Sigmoid colon (tissue), 7 donors: ENCODE measurements around the gene IMMT. TPM values are rescaled to one million over a fixed set of nuclear protein-coding genes. Genes with fewer than 3 reads are reported as not detected.

Source experiments
- DNase-seq: peaks from one replicate; pipeline ENCODE4 v3.0.0-alpha.2; 2019
- H3K27ac ChIP-seq, 4 donors: fragments of 200-600 bp; sonication (generic); one replicate each; pipeline ENCODE4 v1.5.1; 2016 to 2019; ENCODE audit warnings: mild to moderate bottlenecking in 1 of 4
- H3K27me3 ChIP-seq, 3 donors: fragments of 200-600 bp; sonication (generic); one replicate each; pipeline ENCODE4 v1.5.1; 2019; ENCODE audit warnings: mild to moderate bottlenecking in 1 of 3
- H3K36me3 ChIP-seq, 4 donors: fragments of 200-600 bp; sonication (generic); one replicate each; pipeline ENCODE4 v1.5.1; 2016 to 2019
- H3K4me1 ChIP-seq, 4 donors: fragments of 200-600 bp; sonication (generic); one replicate each; pipeline ENCODE4 v1.5.1; 2017 to 2019
- H3K4me3 ChIP-seq, 4 donors: fragments of 200-600 bp; sonication (generic); one replicate each; pipeline ENCODE4 v1.5.1; 2017 to 2019; ENCODE audit warnings: mild to moderate bottlenecking in 2 of 4, moderate library complexity in 1 of 4
- H3K9me3 ChIP-seq, 4 donors: fragments of 200-600 bp in 3 of 4; sonication (generic) in 3 of 4; one replicate each; pipeline versions ENCODE4 v1.5.1 to v1.6.1; 2013 to 2019
- CTCF ChIP-seq, 4 experiments: fragments of 450-650 bp in 3 of 4; fragments of 200-600 bp in 1 of 4; IDR thresholded peaks; one replicate each; pipeline ENCODE4 v1.5.1; 2016 to 2019; ENCODE audit warnings: antibody characterized with exemption in 4 of 4, mild to moderate bottlenecking in 3 of 4, moderate library complexity in 2 of 4
- EP300 ChIP-seq, 4 donors: sonication (generic); formaldehyde crosslinking; IDR thresholded peaks; one replicate each; pipeline ENCODE4 v1.6.1; 2017; ENCODE audit warnings: antibody characterized with exemption in 4 of 4
- POLR2A ChIP-seq, 2 donors: fragments of 450-650 bp; IDR thresholded peaks; one replicate each; pipeline ENCODE4 v1.6.1; 2016; ENCODE audit warnings: antibody characterized with exemption in 2 of 2, mild to moderate bottlenecking in 2 of 2, moderate library complexity in 2 of 2
- POLR2AphosphoS5 ChIP-seq, 4 donors: sonication (generic); formaldehyde crosslinking; IDR thresholded peaks; one replicate each; pipeline ENCODE4 v1.6.1; 2017; ENCODE audit warnings: antibody characterized with exemption in 4 of 4
- WGBS, 2 donors: extraction: QIAGEN DNeasy Blood & Tissue Kit; methylation state at CpG; one replicate each; pipeline ENCODE4 v1.1.7; 2013; 5-methylcytosine and 5-hydroxymethylcytosine counted together
- intact Hi-C: fragments of 100-400 bp; cut with DNase I; formaldehyde crosslinking; loops from one replicate; pipeline ENCODE4 v1.15.1; 2023
- polyA plus RNA-seq, 3 donors: library from polyadenylated mRNA; stranded (reverse); fragments of 200-250 nt; gene quantifications; one replicate each; pipeline ENCODE4 v1.2.3, GENCODE V29; 2013
- total RNA-seq, 4 donors: library from RNA; depleted of rRNA; stranded (reverse); fragments of >200 nt; gene quantifications; one replicate each; pipeline ENCODE4 v1.1.0, GENCODE V29; 2016
- donor health status: healthy with polysubstance abuse.
- donor health status: Bipolar disorder and iron deficiency.
- donor health status: healthy.

IMMT gene
- total and polyA plus RNA-seq, 7 donors = 46.1 to 90.2 (median 48.2) TPM

GRCh38 chr2:86240251-86240650 is 45.0 kb upstream of the IMMT start:
- 90 to 94% methylated on average over 14 of the region's 14 CpGs for WGBS, 2 donors
- H3K36me3 ChIP-seq = peaks cover 0 to 4% (median 0%) of the 10 kb centered on the region in 4 donors

GRCh38 chr2:86239745-86240144 is 44.5 kb upstream of the IMMT start:
- intact Hi-C loops = no loop called here
- DNase-seq = no peak
- Histone ChIP-seq H3K27ac (peak overlapping the region in 1 of 4 donors; percentile 78), H3K27me3 (no peaks in the 10 kb centered on the region), H3K9me3 (no peaks in the 10 kb centered on the region), H3K4me1 (peaks cover 2 to 19% (median 14%) of the 10 kb centered on the region in 4 donors), H3K4me3 (no peak overlapping the region), H3K36me3 (peaks cover 0 to 4% (median 0%) of the 10 kb centered on the region in 4 donors)
- TF ChIP-seq POLR2A (IDR thresholded peaks at IDR 0.05) (no peak), CTCF (IDR thresholded peaks at IDR 0.05) (no peak), POLR2AphosphoS5 (IDR thresholded peaks at IDR 0.05) (no peak), EP300 (IDR thresholded peaks at IDR 0.05) (no peak)
- 94 to 95% methylated on average over 8 of the region's 8 CpGs for WGBS, 2 donors

More at GRCh38 chr2:86240251-86240650, 45.0 kb upstream of the IMMT start:
- H3K27ac ChIP-seq = peak overlapping the region in 1 of 4 donors; percentile 78
- no peaks in the 10 kb centered on the region for H3K27me3 ChIP-seq
- H3K4me1 ChIP-seq = peaks cover 2 to 16% (median 11%) of the 10 kb centered on the region in 4 donors
- H3K4me3 ChIP-seq = no peak overlapping the region
- intact Hi-C loops = no loop called here
- no peaks in the 10 kb centered on the region for H3K9me3 ChIP-seq
- TF ChIP-seq POLR2AphosphoS5 (IDR thresholded peaks at IDR 0.05) (no peak), POLR2A (IDR thresholded peaks at IDR 0.05) (no peak), CTCF (IDR thresholded peaks at IDR 0.05) (no peak), EP300 (IDR thresholded peaks at IDR 0.05) (no peak)
- no peak for DNase-seq

GRCh38 chr2:86239326-86239725 is 44.1 kb upstream of the IMMT start:
- no peaks in the 10 kb centered on the region for H3K9me3 ChIP-seq
- H3K4me1 ChIP-seq = peaks cover 2 to 23% (median 18%) of the 10 kb centered on the region in 4 donors
- H3K4me3 ChIP-seq = no peak overlapping the region
- no peak for DNase-seq
- intact Hi-C loops = no loop called here
- 59 to 90% methylated on average over 4 of the region's 4 CpGs for WGBS, 2 donors
- no peak overlapping the region for H3K27ac ChIP-seq
- no peaks in the 10 kb centered on the region for H3K27me3 ChIP-seq
- peaks cover 0 to 4% (median 0%) of the 10 kb centered on the region in 4 donors for H3K36me3 ChIP-seq
- TF ChIP-seq EP300 (IDR thresholded peaks at IDR 0.05) = no peak
- no peak for TF ChIP-seq CTCF (IDR thresholded peaks at IDR 0.05)
- TF ChIP-seq POLR2A (IDR thresholded peaks at IDR 0.05) = no peak
- no peak for TF ChIP-seq POLR2AphosphoS5 (IDR thresholded peaks at IDR 0.05)

- peak; percentile 35 for DNase-seq
- H3K9me3 ChIP-seq = no peaks in the 10 kb centered on the region
- no peak overlapping the region for H3K27ac ChIP-seq
- H3K4me3 ChIP-seq = no peak overlapping the region
- WGBS, 2 donors = 64 to 86% methylated on average over 5 of the region's 5 CpGs
- H3K36me3 ChIP-seq = peaks cover 0 to 4% (median 0%) of the 10 kb centered on the region in 4 donors
- TF ChIP-seq POLR2A (IDR thresholded peaks at IDR 0.05) (no peak), EP300 (IDR thresholded peaks at IDR 0.05) (no peak), CTCF (IDR thresholded peaks at IDR 0.05) (no peak), POLR2AphosphoS5 (IDR thresholded peaks at IDR 0.05) (no peak)
- peaks cover 2 to 23% (median 16%) of the 10 kb centered on the region in 4 donors for H3K4me1 ChIP-seq
- H3K27me3 ChIP-seq = no peaks in the 10 kb centered on the region
- intact Hi-C loops = no loop called here
Observed at GRCh38 chr2:86238354-86238753, 43.1 kb upstream of the IMMT start.

GRCh38 chr2:86237172-86237571 is 41.9 kb upstream of the IMMT start:
- intact Hi-C loops = no loop called here
- WGBS, 2 donors = 84 to 85% methylated on average over 5 of the region's 5 CpGs
- no peak for TF ChIP-seq POLR2A (IDR thresholded peaks at IDR 0.05)
- TF ChIP-seq CTCF (IDR thresholded peaks at IDR 0.05) = no peak
- TF ChIP-seq EP300 (IDR thresholded peaks at IDR 0.05) = no peak
- no peak for TF ChIP-seq POLR2AphosphoS5 (IDR thresholded peaks at IDR 0.05)
- H3K27ac ChIP-seq = no peak overlapping the region
- H3K4me3 ChIP-seq = no peak overlapping the region
- DNase-seq = no peak
- no peaks in the 10 kb centered on the region for H3K9me3 ChIP-seq
- peaks cover 0 to 13% (median 3%) of the 10 kb centered on the region in 4 donors for H3K36me3 ChIP-seq
- H3K27me3 ChIP-seq = no peaks in the 10 kb centered on the region
- H3K4me1 ChIP-seq = peaks cover 2 to 17% (median 14%) of the 10 kb centered on the region in 4 donors
